Psoas muscle (tissue), 8 donors: Measurements from ENCODE around the gene THBD. TPM values are rescaled to one million over a fixed set of nuclear protein-coding genes. Genes with fewer than 3 reads are reported as not detected.

Experiments
- ATAC-seq, 4 donors: fragments of 200-7000 bp; cut with Tn5 transposase; one replicate each; pipeline ENCODE4 v1.9.1; 2020; ENCODE audit warnings: moderate library complexity in 3 of 4, mild to moderate bottlenecking in 2 of 4
- DNase-seq, 2 donors: peaks; one replicate each; pipeline ENCODE4 v3.0.0-alpha.2; 2020
- H3K27ac ChIP-seq: fragments of 200-600 bp; one replicate; pipeline ENCODE4 v1.8.0; 2022
- H3K27me3 ChIP-seq, 3 donors: fragments of 200-600 bp in 1 of 3; one replicate each; pipeline versions ENCODE4 v1.6.1 to v1.8.0; 2013 to 2022; ENCODE audit warnings: low read length in 2 of 3, mild to moderate bottlenecking in 2 of 3, moderate library complexity in 1 of 3; ENCODE audit not compliant: insufficient read depth in 3 of 3
- H3K36me3 ChIP-seq, 2 donors: fragments of 200-600 bp in 1 of 2; one replicate each; pipeline versions ENCODE4 v1.6.1 to v1.8.0; 2013 to 2022; ENCODE audit warnings: low read depth in 1 of 2, mild to moderate bottlenecking in 1 of 2, moderate library complexity in 1 of 2; ENCODE audit not compliant: insufficient read depth in 1 of 2
- H3K4me1 ChIP-seq: fragments of 200-600 bp; one replicate; pipeline ENCODE4 v1.8.0; 2022
- H3K4me3 ChIP-seq: fragments of 200-600 bp; one replicate; pipeline ENCODE4 v1.8.0; 2022; ENCODE audit warnings: mild to moderate bottlenecking
- H3K9me3 ChIP-seq: fragments of 200-600 bp; one replicate; pipeline ENCODE4 v1.8.0; 2022
- CTCF ChIP-seq: fragments of 200-600 bp; IDR thresholded peaks from one replicate; pipeline ENCODE4 v1.8.0; 2022; ENCODE audit warnings: antibody characterized with exemption
- WGBS, 3 donors: extraction: QIAGEN DNeasy Blood & Tissue Kit; methylation state at CpG; one replicate each; pipeline versions ENCODE4 v1.1.6 to v1.1.7; 2013; 5-methylcytosine and 5-hydroxymethylcytosine counted together
- intact Hi-C, 2 donors: fragments of 100-400 bp; cut with DNase I; formaldehyde crosslinking; loops; one replicate each; pipeline versions ENCODE4 v1.11.0 to v1.14.2; 2022
- polyA plus RNA-seq, 3 donors: library from polyadenylated mRNA; stranded (reverse); fragments of 200-250 nt; gene quantifications; one replicate each; pipeline ENCODE4 v1.2.3, GENCODE V29; 2013
- total RNA-seq, 4 donors: library from RNA; stranded (reverse); fragmentation: NEBNext Ultra II Directional in 2 of 4; extraction: Animal tissue kit (Norgen Biotek cat#: 25700) in 2 of 4; gene quantifications; one replicate each; pipeline versions ENCODE4 v1.2.1 to v1.2.4, GENCODE V29; 2021 to 2023
- donor health status: healthy with polysubstance abuse.
- donor health status: DM: no; HTN: no; CAD: no; lungs with moderate emphysema.
- donor health status: Bipolar disorder and iron deficiency.
- donor health status: healthy.
- donor health status: DM: yes; HTN: yes; CAD: no.
- donor health status: DM: no; HTN: no; CAD: no.
- donor health status: DM: no; HTN: no; CAD: no.
- donor health status: DM: yes; HTN: yes; CAD: no.

The THBD gene
- total and polyA plus RNA-seq, 7 donors: 6.5 to 604 (median 50.0) TPM

- Histone ChIP-seq H3K4me3 (no peak overlapping the region), H3K4me1 (peaks cover 20% of the 10 kb centered on the region), H3K27ac (no peak overlapping the region), H3K27me3 (no peaks in the 10 kb centered on the region), H3K36me3 (no peaks in the 10 kb centered on the region), H3K9me3 (no peaks in the 10 kb centered on the region)
- 96 to 100% (median 98%) methylated on average over 3 of the region's 3 CpGs for WGBS, 3 donors
- no peak for DNase-seq
- no peak for TF ChIP-seq CTCF
- no peak for ATAC-seq
- intact Hi-C loops: no loop called here
These were observed 46.6 kb upstream of the THBD start for GRCh38 chr20:23096097-23096496.

GRCh38 chr20:23095499-23095898 is 46.0 kb upstream of the THBD start:
- WGBS, 3 donors: 89 to 94% (median 92%) methylated on average over 3 of the region's 3 CpGs
- H3K36me3 ChIP-seq: no peaks in the 10 kb centered on the region
- peaks cover 20% of the 10 kb centered on the region for H3K4me1 ChIP-seq
- DNase-seq (no peak), ATAC-seq (no peak)
- no peaks in the 10 kb centered on the region for H3K27me3 ChIP-seq
- no peak overlapping the region for H3K4me3 ChIP-seq
- H3K9me3 ChIP-seq: no peaks in the 10 kb centered on the region
- TF ChIP-seq CTCF: no peak
- no peak overlapping the region for H3K27ac ChIP-seq
- intact Hi-C loops: loop anchor here in 1 of 2 donors (2.0 kb wide), 1 partner anchor 29 kb away; no protein-coding TSS in a partner anchor

GRCh38 chr20:23094927-23095326 is 45.5 kb upstream of the THBD start:
- DNase-seq: no peak
- no peak overlapping the region for H3K4me3 ChIP-seq
- 94 to 97% (median 95%) methylated on average over 8 of the region's 8 CpGs for WGBS, 3 donors
- TF ChIP-seq CTCF: no peak
- no peaks in the 10 kb centered on the region for H3K27me3 ChIP-seq
- H3K27ac ChIP-seq: no peak overlapping the region
- ATAC-seq: no peak
- intact Hi-C loops: loop anchor here in 1 of 2 donors (2.0 kb wide), 1 partner anchor 30 kb away; no protein-coding TSS in a partner anchor
- peaks cover 20% of the 10 kb centered on the region for H3K4me1 ChIP-seq
- H3K36me3 ChIP-seq: no peaks in the 10 kb centered on the region
- H3K9me3 ChIP-seq: no peaks in the 10 kb centered on the region

GRCh38 chr20:23094213-23094896 is 44.9 kb upstream of the THBD start:
- 68 to 84% (median 73%) methylated on average over 13 of the region's 13 CpGs for WGBS, 3 donors
- H3K4me3 ChIP-seq: no peak overlapping the region
- TF ChIP-seq CTCF: no peak
- ATAC-seq (no peak), DNase-seq (no peak)
- H3K4me1 ChIP-seq: peaks cover 20% of the 10 kb centered on the region
- no peaks in the 10 kb centered on the region for H3K27me3 ChIP-seq
- intact Hi-C loops: loop anchor here in 1 of 2 donors (2.0 kb wide), 1 partner anchor 30 kb away; no protein-coding TSS in a partner anchor
- H3K36me3 ChIP-seq: no peaks in the 10 kb centered on the region
- H3K27ac ChIP-seq: no peak overlapping the region
- no peaks in the 10 kb centered on the region for H3K9me3 ChIP-seq
